Endothelial cell (in vitro differentiated cells): ENCODE measurements around the gene BCKDHB. TPM values are rescaled to one million over a fixed set of nuclear protein-coding genes. Genes with fewer than 3 reads are reported as not detected.
A peak's percentile ranks its signal among the peaks of the same experiment; 100 is the strongest.

ENCODE experiments used
- DNase-seq: peaks from one replicate; pipeline ENCODE4 v3.0.0; 2021; ENCODE audit warnings: low spot score
- H3K27ac Mint-ChIP-seq: one replicate; pipeline ENCODE4 v1.8.0; 2021; ENCODE audit warnings: mixed read lengths, inconsistent platforms; ENCODE audit not compliant: unreplicated experiment
- H3K27me3 Mint-ChIP-seq: one replicate; pipeline ENCODE4 v1.8.0; 2021; ENCODE audit warnings: mild to moderate bottlenecking, moderate library complexity, mixed read lengths, inconsistent platforms; ENCODE audit not compliant: unreplicated experiment
- H3K36me3 Mint-ChIP-seq: one replicate; pipeline ENCODE4 v1.8.0; 2021; ENCODE audit warnings: mild to moderate bottlenecking, low read depth, mixed read lengths, inconsistent platforms; ENCODE audit not compliant: unreplicated experiment
- H3K4me1 Mint-ChIP-seq: one replicate; pipeline ENCODE4 v1.8.0; 2021; ENCODE audit warnings: mild to moderate bottlenecking, mixed read lengths, inconsistent platforms; ENCODE audit not compliant: unreplicated experiment
- H3K4me3 Mint-ChIP-seq: one replicate; pipeline ENCODE4 v1.8.0; 2021; ENCODE audit warnings: mild to moderate bottlenecking, mixed read lengths, inconsistent platforms; ENCODE audit not compliant: unreplicated experiment
- H3K9me3 Mint-ChIP-seq: one replicate; pipeline ENCODE4 v1.8.0; 2021; ENCODE audit warnings: mixed read lengths, inconsistent platforms; ENCODE audit not compliant: unreplicated experiment
- total RNA-seq: library from RNA; stranded (reverse); fragmentation: NEBNext Ultra II Directional; extraction: Animal tissue kit (Norgen Biotek cat#: 25700); gene quantifications from one replicate; pipeline ENCODE4 v1.2.1, GENCODE V29; 2021; ENCODE audit not compliant: unreplicated experiment
- TF ChIP-seq, protein P1 (sequence below): fragments of 200-600 bp; sonication (generic); IDR thresholded peaks from one replicate; pipeline ENCODE4 v1.5.0; 2021; ENCODE audit warnings: antibody characterized with exemption; ENCODE audit not compliant: unreplicated experiment

The BCKDHB gene
- total RNA-seq, 1 donor from 2014 or later: 15.3 TPM

DNA sequence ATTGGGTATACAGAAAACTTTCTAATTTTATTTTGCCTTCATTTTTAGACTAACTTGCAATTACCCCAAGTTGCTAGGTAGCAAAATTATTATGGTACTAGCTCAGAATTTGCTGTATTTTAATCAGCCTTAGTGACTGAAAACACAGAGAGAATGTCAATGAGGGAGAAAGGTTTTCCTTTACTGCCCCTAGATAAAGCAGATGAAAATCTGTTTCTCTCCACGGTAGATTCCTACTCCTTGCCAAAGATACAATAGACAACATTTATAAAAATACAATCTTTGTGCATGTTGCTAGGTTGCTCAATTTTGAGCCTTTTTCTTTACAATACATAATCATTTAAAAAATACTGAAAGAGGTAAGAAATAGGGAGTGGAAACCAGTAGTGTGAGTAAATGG, 222.2 kb downstream of the BCKDHB start:
- Mint-ChIP-seq H3K27ac (no peak overlapping the region), H3K27me3 (no peaks in the 10 kb centered on the region), H3K36me3 (no peaks in the 10 kb centered on the region), H3K4me1 (no peaks in the 10 kb centered on the region), H3K9me3 (no peaks in the 10 kb centered on the region), H3K4me3 (no peak overlapping the region)
- TF ChIP-seq, protein P1, sequence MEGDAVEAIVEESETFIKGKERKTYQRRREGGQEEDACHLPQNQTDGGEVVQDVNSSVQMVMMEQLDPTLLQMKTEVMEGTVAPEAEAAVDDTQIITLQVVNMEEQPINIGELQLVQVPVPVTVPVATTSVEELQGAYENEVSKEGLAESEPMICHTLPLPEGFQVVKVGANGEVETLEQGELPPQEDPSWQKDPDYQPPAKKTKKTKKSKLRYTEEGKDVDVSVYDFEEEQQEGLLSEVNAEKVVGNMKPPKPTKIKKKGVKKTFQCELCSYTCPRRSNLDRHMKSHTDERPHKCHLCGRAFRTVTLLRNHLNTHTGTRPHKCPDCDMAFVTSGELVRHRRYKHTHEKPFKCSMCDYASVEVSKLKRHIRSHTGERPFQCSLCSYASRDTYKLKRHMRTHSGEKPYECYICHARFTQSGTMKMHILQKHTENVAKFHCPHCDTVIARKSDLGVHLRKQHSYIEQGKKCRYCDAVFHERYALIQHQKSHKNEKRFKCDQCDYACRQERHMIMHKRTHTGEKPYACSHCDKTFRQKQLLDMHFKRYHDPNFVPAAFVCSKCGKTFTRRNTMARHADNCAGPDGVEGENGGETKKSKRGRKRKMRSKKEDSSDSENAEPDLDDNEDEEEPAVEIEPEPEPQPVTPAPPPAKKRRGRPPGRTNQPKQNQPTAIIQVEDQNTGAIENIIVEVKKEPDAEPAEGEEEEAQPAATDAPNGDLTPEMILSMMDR: no peak
- no peak for DNase-seq

DNA sequence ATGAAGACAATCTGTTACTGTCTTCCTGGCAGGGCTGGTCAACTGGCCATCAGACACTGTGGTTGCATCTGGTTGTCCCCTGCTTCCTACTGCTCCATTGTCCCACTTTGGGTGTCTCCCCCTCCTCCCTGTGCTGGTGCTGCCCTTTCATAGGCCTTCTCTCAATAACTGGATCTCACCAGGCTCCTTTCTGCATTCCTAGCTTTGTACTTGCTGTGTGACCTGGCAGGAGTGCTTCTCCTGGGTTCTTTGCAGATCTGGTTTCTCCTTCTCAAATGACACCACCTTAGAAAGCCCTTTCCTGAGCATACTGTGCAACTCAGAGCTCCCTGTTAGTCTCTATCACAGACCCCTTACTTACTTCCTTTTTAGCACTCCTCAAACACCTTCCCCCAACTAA, 223.0 kb downstream of the BCKDHB start:
- no peak overlapping the region for H3K27ac Mint-ChIP-seq
- no peaks in the 10 kb centered on the region for H3K9me3 Mint-ChIP-seq
- H3K36me3 Mint-ChIP-seq: no peaks in the 10 kb centered on the region
- H3K4me1 Mint-ChIP-seq: no peaks in the 10 kb centered on the region
- TF ChIP-seq, protein P1: no peak
- no peak overlapping the region for H3K4me3 Mint-ChIP-seq
- DNase-seq: no peak
- H3K27me3 Mint-ChIP-seq: no peaks in the 10 kb centered on the region

DNA sequence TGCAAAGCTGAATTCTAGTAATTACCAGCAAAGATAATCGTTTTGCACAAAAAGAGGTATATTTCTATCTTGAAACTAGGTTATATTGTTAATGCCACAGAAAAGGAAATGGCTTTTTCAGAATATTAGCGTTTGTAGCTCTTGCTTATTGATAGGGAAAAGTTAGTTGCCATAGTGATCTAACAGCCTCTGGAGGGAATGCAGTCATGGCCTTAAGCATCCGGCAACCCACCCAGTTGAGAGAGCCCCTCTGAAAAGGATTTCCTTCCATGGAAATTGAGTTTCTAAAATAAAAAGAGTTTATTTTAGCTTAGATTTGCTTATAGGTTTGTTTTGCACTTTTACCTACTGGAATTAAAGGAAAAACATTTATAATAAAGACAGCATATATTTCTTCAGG, 224.5 kb downstream of the BCKDHB start:
- Mint-ChIP-seq H3K27me3 (no peaks in the 10 kb centered on the region), H3K36me3 (no peaks in the 10 kb centered on the region), H3K9me3 (no peaks in the 10 kb centered on the region), H3K27ac (peak overlapping the region; percentile 65), H3K4me3 (no peak overlapping the region), H3K4me1 (peaks cover 3% of the 10 kb centered on the region)
- DNase-seq: no peak
- TF ChIP-seq, protein P1: no peak

DNA sequence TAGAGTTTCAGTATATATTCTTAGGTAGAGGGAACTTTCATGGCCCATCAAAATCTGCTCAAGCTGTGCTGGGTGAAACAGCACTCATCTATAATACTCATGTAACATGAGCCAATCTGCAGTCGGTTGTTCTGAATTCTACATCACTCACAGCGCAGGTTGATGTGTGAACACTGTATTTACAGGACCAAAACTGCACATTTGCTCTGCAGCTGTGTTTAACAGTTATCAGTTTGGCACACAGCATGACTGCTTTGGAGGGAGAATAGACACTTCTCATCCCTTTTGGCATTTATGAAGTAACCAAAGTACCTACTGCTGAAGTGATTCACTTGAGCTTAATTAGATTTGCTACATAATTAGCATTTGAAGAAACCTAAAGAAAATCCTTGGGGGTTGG, 225.1 kb downstream of the BCKDHB start:
- Mint-ChIP-seq H3K4me3 (no peak overlapping the region), H3K36me3 (no peaks in the 10 kb centered on the region), H3K4me1 (peaks cover 3% of the 10 kb centered on the region), H3K27ac (no peak overlapping the region), H3K27me3 (no peaks in the 10 kb centered on the region), H3K9me3 (no peaks in the 10 kb centered on the region)
- no peak for DNase-seq
- TF ChIP-seq, protein P1: no peak

DNA sequence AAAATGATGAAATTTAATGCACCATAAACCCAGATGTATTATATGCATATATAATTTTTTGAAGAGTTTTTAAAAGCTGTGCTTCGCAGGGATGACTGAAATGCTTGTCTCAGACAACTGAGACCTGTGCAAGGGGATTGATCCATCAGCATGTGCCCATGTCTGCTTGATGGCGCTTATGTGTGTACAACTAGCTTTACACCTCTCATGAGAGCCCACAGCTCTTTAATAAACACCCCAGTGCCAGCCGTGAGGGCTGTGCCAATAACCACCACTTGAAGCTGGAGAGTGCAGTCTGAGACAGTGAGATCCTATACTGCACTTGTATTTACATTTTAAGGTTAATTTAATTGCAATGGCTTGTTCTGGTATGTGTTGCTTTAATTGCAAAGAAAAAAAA, 225.5 kb downstream of the BCKDHB start:
- no peaks in the 10 kb centered on the region for H3K36me3 Mint-ChIP-seq
- H3K4me3 Mint-ChIP-seq: no peak overlapping the region
- no peaks in the 10 kb centered on the region for H3K9me3 Mint-ChIP-seq
- H3K4me1 Mint-ChIP-seq: peaks cover 3% of the 10 kb centered on the region
- no peak for DNase-seq
- H3K27ac Mint-ChIP-seq: no peak overlapping the region
- no peaks in the 10 kb centered on the region for H3K27me3 Mint-ChIP-seq
- TF ChIP-seq, protein P1: no peak
